OCI-LY7 (cell line): Measurements from ENCODE around the gene SLC9A2.

Experiments
- EZH2phosphoT487 ChIP-seq: fragments of 200-600 bp; sonication (generic); IDR thresholded peaks from 2 replicates; pipeline ENCODE4 v1.6.1; 2018; ENCODE audit warnings: low read depth, borderline replicate concordance, mild to moderate bottlenecking, mixed run types, antibody characterized with exemption, low read length, moderate library complexity, mixed read lengths
- TF ChIP-seq, protein P1 (sequence below): fragments of 200-600 bp; sonication (generic); conservative IDR thresholded peaks from 2 replicates; pipeline ENCODE4 v1.5.1; 2014; ENCODE audit warnings: mild to moderate bottlenecking, antibody characterized with exemption, low read length, moderate library complexity, mixed read lengths

DNA sequence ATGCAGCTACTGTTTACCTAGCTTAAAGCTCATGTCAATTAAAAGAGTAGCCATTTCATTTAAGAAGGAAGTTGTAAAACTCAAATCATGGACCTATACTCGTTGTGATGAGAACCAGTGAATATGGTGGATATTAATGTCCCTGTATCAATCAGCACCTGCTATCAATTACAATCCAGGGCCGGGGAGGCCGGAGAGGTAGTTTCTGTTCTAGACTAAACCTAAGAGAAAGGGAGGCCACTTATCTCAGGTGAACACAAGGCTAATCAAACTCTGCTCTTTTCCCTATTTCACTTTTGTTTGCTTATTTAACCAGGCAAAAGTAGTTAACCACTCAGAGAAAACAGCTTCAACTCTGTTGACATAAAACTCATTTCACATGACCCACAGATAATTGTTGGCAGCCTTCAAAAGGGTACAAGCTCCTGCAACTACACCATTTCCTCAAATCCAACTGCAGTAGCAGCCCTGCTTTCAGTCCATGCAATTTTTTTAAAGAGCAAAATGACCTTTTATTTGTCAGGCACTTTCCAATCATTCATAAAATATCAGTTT lies 27.8 kb upstream of the SLC9A2 start:
- TF ChIP-seq, protein P1, sequence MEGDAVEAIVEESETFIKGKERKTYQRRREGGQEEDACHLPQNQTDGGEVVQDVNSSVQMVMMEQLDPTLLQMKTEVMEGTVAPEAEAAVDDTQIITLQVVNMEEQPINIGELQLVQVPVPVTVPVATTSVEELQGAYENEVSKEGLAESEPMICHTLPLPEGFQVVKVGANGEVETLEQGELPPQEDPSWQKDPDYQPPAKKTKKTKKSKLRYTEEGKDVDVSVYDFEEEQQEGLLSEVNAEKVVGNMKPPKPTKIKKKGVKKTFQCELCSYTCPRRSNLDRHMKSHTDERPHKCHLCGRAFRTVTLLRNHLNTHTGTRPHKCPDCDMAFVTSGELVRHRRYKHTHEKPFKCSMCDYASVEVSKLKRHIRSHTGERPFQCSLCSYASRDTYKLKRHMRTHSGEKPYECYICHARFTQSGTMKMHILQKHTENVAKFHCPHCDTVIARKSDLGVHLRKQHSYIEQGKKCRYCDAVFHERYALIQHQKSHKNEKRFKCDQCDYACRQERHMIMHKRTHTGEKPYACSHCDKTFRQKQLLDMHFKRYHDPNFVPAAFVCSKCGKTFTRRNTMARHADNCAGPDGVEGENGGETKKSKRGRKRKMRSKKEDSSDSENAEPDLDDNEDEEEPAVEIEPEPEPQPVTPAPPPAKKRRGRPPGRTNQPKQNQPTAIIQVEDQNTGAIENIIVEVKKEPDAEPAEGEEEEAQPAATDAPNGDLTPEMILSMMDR = no peak
- TF ChIP-seq EZH2phosphoT487 = no peak
